ENCODE measurements around the gene PEAK1.
"Not testable (repeated sequence)": the region's sequence is repeated elsewhere in the genome, so short reads cannot be mapped to it uniquely, and the experiment has no call there.

The PEAK1 gene

GRCh38 chr15:77221708-77222107, 198.2 kb downstream of the PEAK1 start:
- no peak for DNase-seq

DNA sequence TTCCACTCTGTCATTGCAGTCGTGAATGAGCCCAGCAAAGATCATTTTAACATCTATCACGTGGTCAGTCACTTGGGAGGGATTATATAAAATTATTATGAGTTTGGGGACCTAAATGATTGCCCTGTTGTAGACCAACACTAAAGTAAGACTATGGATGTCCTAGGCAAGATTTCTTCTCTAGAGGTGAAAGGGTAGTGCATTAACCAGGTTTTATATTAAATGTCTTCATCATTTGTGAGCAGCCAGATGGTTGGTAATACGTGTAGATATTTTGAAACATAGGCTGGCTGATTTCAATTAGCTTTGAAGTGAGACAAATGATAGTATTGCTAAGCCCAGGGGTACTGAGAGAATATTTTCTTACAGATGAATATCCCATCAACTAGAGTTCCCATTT, 198.7 kb downstream of the PEAK1 start:
- no peak for DNase-seq

GRCh38 chr15:77219841-77220240, 200.1 kb downstream of the PEAK1 start:
- DNase-seq = no peak

DNA sequence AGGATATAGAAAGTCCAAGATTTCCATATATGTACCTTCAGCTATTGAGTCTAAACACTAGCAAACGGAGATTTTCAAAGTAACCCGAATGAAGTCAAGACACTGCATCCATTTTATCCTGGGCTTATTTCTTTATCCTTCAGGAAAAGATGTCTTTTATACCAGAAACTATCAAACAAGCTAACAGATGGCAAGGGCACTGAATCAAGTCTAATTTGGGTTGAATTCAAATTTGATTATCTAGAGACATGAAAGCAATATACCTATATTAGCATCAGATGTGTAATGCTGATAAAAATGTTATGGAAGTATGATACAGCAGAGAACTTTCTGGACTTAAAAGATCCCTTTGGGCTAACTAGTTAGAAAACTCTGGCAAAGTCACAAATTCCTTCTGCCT, 210.7 kb downstream of the PEAK1 start:
- DNase-seq = no peak

DNA sequence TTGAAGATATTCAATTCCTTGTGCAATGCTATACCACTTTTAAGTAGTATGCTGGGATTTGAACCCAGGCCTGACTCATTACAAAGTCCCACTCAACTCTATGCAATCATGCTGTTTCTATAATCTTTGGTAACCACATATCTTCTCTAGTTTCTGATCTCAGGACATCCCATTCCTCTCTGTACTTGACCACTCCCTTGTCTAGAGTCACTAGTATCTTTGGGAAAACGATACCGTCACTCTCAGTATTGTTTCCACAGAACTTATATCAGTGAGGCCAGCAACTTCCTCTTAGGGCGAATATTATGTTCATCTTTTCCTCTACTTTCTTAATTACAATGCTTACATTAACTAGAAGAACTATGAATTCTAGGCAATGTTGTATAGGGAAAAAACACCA, 211.7 kb downstream of the PEAK1 start:
- DNase-seq = no peak

DNA sequence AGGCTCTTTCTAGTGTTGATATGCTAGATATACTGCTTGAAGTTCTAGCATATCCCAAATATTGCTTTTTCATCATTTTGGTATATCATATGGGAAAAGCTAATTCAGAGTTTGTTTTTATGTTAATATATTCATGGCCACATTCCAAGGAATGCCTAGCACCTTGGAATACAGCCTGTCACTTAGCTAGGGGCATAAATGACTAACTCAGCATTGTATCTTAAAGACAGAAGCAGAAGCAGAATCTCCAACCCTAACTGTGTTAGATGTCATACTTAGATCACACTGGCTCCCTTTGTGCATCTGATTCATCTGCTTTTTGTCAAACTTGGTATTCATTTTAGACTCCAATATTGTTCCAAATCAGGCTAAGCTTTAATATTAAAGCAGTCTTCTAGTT, 218.2 kb downstream of the PEAK1 start:
- DNase-seq = no peak

DNA sequence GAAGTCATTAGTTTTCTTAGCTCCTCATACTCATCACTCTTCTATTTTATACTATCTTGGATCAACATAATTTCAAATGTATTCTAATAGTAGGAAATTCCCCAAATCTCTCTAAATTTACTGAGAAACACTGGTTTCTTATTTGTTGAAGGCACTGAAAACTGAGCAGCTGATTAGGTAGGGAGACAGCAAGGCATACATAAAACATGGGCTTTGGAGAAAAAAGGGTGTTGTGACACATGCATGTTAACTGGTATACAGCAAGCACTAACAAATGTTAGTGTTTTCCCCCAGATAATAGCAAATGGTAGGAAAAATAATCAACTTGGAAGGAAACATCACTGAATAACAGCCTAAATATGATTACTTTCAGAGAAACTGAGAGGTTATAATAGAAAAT, 223.5 kb downstream of the PEAK1 start:
- no peak for DNase-seq

DNA sequence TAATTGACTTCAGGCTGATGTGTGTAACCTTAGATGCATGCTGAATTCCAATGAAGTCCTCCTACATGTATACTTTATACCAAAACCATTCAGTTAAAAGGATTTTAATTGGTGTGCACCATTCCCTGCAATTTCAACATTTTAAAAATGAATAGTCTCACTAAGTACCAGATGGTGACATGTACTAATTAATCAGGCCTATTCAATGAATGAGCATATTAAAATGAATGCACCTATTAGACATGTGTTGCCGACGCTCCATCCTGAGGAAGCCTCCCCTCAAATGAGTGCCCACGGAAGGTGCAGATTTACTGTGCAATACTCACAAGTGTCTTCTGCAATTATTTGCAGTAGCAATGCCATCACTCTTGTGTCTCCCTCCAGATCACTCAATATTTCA, 224.3 kb downstream of the PEAK1 start:
- DNase-seq = no peak

- DNase-seq = no peak
Measured at GRCh38 chr15:77192451-77192850, 227.5 kb downstream of the PEAK1 start.

DNA sequence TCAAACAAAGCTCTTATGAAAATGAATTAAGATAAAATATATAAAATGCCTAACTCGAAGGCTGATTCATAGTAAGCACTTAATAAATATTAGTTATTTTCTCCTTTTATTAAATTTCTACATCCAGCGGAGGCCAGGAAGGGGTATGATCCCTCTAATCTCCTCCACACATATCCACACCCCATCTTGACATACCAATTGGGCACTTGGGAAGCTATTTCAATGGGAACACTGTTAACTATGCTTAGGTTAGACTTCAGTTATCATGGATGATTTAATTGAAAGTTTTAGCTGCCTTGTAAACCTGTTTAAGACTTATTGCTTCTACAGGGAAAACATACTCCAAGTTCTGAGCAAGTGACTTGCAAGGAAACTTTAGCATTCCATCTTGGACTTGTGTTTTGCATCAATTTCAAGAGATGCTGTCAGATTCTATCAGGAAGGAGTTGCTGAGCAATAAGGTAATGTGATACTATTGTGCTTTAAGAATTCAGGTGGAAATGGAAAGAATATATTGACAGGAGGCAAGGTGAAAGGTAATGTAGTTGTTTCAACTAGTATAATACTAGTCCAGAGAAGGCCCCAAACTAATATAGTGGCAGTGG, 228.6 kb downstream of the PEAK1 start:
- no peak for DNase-seq

- peak in 1 of 2 donors; percentile 47 for DNase-seq
Measured at GRCh38 chr15:77187751-77188464, 232.0 kb downstream of the PEAK1 start.

DNA sequence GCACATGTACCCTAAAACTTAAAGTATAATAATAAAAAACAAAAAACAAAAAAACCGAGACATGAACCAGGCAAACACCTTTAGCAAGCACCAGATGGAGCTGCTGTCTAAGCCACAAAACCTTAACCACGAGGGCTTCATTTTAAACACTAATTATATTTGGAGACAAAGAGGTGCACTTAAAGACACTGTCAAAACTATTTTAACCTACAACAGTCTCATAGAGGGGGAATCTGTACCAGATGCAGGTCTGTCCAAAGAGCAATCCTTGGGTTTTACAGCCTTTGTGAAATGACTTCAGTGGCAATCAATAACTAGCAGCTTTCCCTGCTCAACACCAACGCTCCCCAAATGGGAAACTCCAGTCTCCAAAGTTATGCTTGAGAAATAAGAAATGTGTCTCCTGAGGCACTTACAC, 233.3 kb downstream of the PEAK1 start:
- peak; percentile 16 to 29 for DNase-seq

DNA sequence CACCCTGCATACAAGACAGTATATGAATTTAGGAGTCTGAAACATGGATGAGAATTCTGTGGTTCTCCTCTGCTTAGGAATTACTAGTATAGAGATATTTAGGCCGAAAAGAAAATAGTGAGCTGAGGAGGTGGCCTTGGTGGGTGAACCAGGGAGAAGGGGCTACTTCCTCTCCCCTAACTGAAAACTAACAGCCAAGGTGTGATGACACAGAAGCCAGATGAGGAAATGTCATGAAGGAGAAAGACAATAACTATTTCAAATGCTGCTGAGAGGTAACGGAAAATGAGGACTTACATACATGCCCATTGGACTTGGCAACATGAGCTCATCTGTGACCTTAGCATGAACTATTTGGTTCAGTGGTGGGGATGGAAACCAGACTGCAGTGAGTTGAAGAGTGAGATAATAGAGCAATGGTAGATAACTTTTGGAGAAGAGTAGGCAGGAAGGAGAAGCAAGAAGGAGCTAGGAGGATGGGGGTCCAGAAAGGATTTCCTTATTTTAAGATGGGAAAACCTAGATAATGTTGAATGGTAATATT, 234.6 kb downstream of the PEAK1 start:
- no peak for DNase-seq

GRCh38 chr15:77184352-77184751, 235.6 kb downstream of the PEAK1 start:
- DNase-seq = not testable (repeated sequence)

DNA sequence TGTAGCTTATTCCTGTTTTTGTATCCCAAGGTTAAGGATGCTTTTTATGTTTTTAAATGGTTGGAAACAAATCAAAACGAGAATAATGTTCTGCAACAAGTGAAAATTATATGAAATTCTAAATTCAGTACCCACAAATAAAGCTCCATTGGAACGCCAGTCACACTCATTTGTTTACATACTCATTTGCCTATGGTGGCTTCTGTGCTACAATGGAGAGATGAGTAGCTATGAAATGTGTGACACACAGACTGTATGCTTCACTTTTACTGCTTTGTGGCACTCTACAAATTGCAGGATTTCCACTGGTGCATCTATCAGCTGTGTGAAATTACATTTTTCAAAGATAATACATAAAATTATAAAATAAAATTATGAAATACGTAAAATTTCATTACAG, 236.8 kb downstream of the PEAK1 start:
- no peak for DNase-seq

- peak; percentile 14 to 31 for DNase-seq
Measured at GRCh38 chr15:77181305-77182074, 238.4 kb downstream of the PEAK1 start.

DNA sequence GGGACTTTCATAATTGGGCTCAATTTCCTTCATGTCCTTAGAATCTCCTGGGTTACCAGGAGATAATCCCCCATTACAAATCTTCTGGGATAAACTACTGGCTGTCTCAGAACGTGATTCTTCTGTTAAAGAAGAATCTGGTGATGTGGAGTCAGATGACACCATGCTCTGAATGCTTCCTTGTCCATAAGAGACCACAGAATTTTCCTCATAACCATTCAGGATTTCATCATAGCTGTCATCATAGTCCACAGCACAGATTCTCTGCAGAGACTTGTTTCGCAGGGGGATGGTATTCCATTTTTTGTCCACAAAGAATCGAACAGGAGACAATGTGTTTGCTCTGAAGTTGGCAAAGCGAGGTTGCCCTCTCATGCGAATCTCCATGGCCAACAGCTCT, 239.1 kb downstream of the PEAK1 start:
- DNase-seq = no peak

GRCh38 chr15:77180270-77180669, 239.6 kb downstream of the PEAK1 start:
- DNase-seq = no peak

DNA sequence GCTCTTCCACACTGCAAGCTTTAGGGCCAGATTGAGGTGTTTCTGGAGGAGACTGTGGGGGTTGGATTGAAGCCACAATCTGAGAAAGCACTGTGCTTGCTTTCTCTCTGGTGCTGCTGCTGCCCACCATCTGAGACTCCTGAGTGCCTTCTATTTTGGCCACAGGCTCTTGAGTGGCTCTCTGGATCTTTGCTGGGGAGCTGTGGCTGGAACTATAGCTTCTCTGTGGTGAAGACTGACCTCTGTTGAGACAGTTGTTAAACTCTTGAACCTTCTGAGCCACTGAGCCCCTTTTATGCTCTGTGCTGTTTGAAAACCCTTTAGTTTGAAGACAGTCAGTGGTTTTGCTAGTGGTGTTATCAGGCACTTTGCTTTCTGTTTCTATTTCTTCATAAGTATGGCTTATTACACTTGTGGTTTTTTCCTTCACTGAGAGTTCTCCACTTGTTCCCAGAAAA, 240.3 kb downstream of the PEAK1 start:
- peak in 1 of 2 donors; percentile 21 for DNase-seq

DNA sequence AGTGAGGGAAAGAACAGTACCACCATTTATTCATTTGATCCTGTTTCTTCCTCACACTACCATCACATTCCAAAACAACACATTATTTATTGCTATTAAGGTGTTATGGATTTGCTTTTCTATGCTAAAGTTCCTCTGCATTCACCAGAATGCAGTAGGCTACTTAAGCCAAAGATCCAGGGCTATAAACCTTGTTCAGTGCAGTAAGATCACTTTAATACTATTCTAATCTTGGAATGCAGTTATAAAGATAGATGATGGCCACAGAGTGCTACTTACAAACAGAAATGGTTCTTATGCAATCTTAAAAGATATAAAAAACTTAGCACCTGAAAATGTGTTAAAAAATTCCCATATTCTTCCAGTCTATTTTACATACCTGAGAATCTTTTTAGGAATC, 241.5 kb downstream of the PEAK1 start:
- no peak for DNase-seq

DNA sequence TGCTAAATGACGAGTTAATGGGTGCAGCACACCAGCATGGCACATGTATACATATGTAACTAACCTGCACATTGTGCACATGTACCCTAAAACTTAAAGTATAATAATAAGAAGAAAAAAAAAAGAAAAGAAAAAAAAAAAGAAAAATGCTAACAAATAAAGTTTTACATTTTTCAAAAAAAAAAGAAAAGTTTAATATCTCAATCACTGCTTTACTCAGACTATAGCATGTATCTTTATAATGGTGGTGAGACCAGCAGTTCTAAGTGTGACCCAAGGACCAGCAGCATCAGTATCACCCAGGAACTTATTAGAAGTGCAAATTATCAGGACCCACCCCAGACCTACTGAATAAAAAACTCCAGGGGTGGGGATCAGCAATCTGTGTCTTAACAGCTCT, 243.8 kb downstream of the PEAK1 start:
- DNase-seq = not testable (repeated sequence)

DNA sequence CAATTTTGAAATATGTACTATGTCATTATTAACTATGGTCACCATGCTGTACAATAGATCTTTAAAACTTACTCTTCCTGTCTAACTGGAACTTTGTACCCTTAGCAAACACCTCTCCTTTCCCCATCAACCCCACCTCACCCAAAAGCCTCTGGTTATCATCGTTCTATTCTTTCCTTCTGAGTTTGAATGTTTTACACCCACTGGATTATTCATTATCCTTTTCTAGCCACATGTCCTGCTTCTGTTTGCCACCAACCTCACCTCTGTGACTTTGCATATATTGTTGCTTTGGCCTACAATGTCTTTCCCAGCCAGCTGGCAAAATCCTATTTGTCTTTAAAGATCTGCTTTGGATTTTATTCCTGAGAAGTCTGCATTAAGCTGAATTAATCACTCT, 246.4 kb downstream of the PEAK1 start:
- DNase-seq = no peak

DNA sequence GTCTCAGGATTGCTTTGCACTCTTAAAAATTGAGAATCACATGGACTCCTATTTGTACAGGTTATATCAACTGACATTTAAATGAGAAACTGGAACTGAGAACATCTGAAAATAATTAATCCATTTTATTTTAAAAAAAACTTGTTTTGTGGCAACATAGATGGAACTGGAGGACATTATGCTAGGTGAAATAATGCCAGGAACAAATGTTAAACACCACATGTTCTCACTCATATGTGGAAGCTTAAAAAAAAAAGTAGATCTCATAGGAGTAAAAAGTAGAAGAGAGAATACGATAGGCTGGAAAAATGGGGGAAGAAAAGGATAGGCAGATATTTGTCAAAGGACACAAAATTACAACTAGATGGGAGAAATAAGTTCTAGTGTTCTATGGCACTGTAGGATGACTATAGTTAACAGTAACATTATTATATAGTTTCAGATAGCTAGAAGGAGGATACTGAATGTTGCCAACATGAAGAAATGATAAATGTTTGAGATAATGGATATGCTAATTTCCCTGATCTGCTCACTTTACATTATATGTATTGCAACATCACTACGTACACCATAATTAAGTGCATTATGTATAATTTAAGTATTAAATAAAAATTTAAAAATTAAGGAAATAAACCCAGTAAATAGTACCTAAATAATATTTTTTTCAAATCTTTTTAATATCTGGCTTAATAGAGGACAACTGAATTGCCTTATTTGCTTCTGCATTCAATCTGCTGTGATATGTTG, 248.5 kb downstream of the PEAK1 start:
- DNase-seq = no peak

Measured in CD4-positive, alpha-beta T cell treated with Interleukin-1 beta for 1 hour (primary cell).